Measurements from ENCODE around the gene EIF4G3. TPM values are rescaled to one million over a fixed set of nuclear protein-coding genes. Genes with fewer than 3 reads are reported as not detected.
A peak's percentile ranks its signal among the peaks of the same experiment; 100 is the strongest.

EIF4G3 gene
- total and polyA plus RNA-seq, 2 donors (not counting 1 experiment from before 2014, with no cell fraction given) = 53.5 to 67.0 TPM

DNA sequence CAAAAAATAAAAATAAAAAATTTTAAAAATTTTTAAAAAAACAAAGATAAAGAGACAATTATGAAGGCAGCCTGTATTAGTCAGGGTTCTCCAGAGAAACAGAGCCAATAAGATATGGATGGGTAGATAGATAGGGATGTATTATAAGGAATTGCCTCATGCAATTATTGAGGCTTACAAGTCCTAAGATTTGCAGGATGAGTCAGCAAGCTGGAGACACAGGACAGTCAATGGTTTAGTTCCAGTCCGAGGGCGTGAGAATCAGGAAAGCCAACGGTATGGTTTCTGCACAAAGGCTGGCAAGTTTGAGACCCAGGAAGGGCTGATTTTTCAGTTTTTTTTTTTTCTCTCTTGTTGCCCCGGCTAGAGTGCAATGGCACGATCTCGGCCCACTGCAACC is 24.1 kb upstream of the EIF4G3 start:
- H3K36me3 ChIP-seq (ENCODE audit: control insufficient read depth, insufficient read depth, low read length) = no peaks in the 10 kb centered on the region
- H3K4me3 ChIP-seq (replicated peaks in 1 of 4; ENCODE audit: control extremely low read depth in 1 of 4, insufficient read depth in 1 of 4, low read depth in 3 of 4, low read length in 4 of 4) = no peak overlapping the region
- peak in 1 of 2 donors; percentile 69 for DNase-seq (ENCODE audit: low read depth in 2 of 2)
- no peaks in the 10 kb centered on the region for H3K4me1 ChIP-seq (ENCODE audit: control insufficient read depth, extremely low read depth, insufficient read depth, low read length)
- no peaks in the 10 kb centered on the region for H3K27me3 ChIP-seq (ENCODE audit: control insufficient read depth, insufficient read depth, low read length)
- no peaks in the 10 kb centered on the region for H3K79me2 ChIP-seq (ENCODE audit: control insufficient read depth, insufficient read depth, low read length)
- no peak overlapping the region for H3K4me2 ChIP-seq (ENCODE audit: extremely low read depth, insufficient read depth, low read length)
- no peak overlapping the region for H3K27ac ChIP-seq (ENCODE audit: insufficient read depth, low read length)
- no peaks in the 10 kb centered on the region for H3K9me3 ChIP-seq (ENCODE audit: control insufficient read depth, insufficient read depth, low read depth, low read length)
- H4K20me1 ChIP-seq (ENCODE audit: control insufficient read depth, extremely low read depth, insufficient read depth, low read length) = no peaks in the 10 kb centered on the region
- H2AFZ ChIP-seq (ENCODE audit: low read length) = no peak overlapping the region
- TF ChIP-seq EZH2 (IDR thresholded peaks at IDR 0.05; ENCODE audit: low read length, missing control alignments) (no peak), CTCF (conservative IDR thresholded peaks at IDR 0.05 in 1 of 2, IDR thresholded peaks at IDR 0.05 in 1 of 2; ENCODE audit: low read depth in 1 of 2, low read length in 2 of 2) (no peak)
- H3K9ac ChIP-seq (ENCODE audit: insufficient read depth, low read length) = no peak overlapping the region

DNA sequence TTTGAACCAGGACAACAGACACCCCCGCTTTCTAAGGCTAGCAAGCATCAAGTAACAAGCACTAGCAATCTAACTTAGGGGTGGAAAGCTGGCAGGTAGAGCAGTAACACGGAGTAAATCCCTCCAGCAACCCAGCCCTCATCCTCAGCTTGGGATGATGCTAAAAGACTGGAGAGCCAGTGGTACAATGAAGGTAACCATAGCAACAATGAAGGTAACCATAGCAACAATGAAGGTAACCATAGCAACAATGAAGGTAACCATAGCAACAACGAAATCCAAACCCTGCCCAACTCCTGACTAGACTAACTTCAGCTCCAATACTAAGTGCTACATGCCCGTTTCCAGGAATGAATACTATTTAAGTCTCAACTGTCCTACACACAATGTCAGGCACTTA is 22.2 kb upstream of the EIF4G3 start:
- Histone ChIP-seq H3K27me3 (ENCODE audit: control insufficient read depth, insufficient read depth, low read length) (no peaks in the 10 kb centered on the region), H3K79me2 (ENCODE audit: control insufficient read depth, insufficient read depth, low read length) (no peaks in the 10 kb centered on the region), H3K9ac (ENCODE audit: insufficient read depth, low read length) (no peak overlapping the region), H3K9me3 (ENCODE audit: control insufficient read depth, insufficient read depth, low read depth, low read length) (no peaks in the 10 kb centered on the region), H2AFZ (ENCODE audit: low read length) (no peak overlapping the region), H4K20me1 (ENCODE audit: control insufficient read depth, extremely low read depth, insufficient read depth, low read length) (no peaks in the 10 kb centered on the region), H3K4me2 (ENCODE audit: extremely low read depth, insufficient read depth, low read length) (no peak overlapping the region), H3K36me3 (ENCODE audit: control insufficient read depth, insufficient read depth, low read length) (no peaks in the 10 kb centered on the region), H3K27ac (ENCODE audit: insufficient read depth, low read length) (no peak overlapping the region), H3K4me3 (replicated peaks in 1 of 4; ENCODE audit: control extremely low read depth in 1 of 4, insufficient read depth in 1 of 4, low read depth in 3 of 4, low read length in 4 of 4) (no peak overlapping the region), H3K4me1 (ENCODE audit: control insufficient read depth, extremely low read depth, insufficient read depth, low read length) (peaks cover 3% of the 10 kb centered on the region)
- no peak for DNase-seq (ENCODE audit: low read depth in 2 of 2)
- no peak for TF ChIP-seq CTCF (conservative IDR thresholded peaks at IDR 0.05 in 1 of 2, IDR thresholded peaks at IDR 0.05 in 1 of 2; ENCODE audit: low read depth in 1 of 2, low read length in 2 of 2)
- no peak for TF ChIP-seq EZH2 (IDR thresholded peaks at IDR 0.05; ENCODE audit: low read length, missing control alignments)

- Histone ChIP-seq H3K27ac (ENCODE audit: insufficient read depth, low read length) (no peak overlapping the region), H4K20me1 (ENCODE audit: control insufficient read depth, extremely low read depth, insufficient read depth, low read length) (no peaks in the 10 kb centered on the region), H3K4me3 (replicated peaks in 1 of 4; ENCODE audit: control extremely low read depth in 1 of 4, insufficient read depth in 1 of 4, low read depth in 3 of 4, low read length in 4 of 4) (no peak overlapping the region), H3K36me3 (ENCODE audit: control insufficient read depth, insufficient read depth, low read length) (no peaks in the 10 kb centered on the region), H3K4me1 (ENCODE audit: control insufficient read depth, extremely low read depth, insufficient read depth, low read length) (peaks cover 3% of the 10 kb centered on the region), H3K9ac (ENCODE audit: insufficient read depth, low read length) (no peak overlapping the region), H2AFZ (ENCODE audit: low read length) (no peak overlapping the region), H3K9me3 (ENCODE audit: control insufficient read depth, insufficient read depth, low read depth, low read length) (no peaks in the 10 kb centered on the region), H3K27me3 (ENCODE audit: control insufficient read depth, insufficient read depth, low read length) (no peaks in the 10 kb centered on the region), H3K4me2 (ENCODE audit: extremely low read depth, insufficient read depth, low read length) (no peak overlapping the region), H3K79me2 (ENCODE audit: control insufficient read depth, insufficient read depth, low read length) (no peaks in the 10 kb centered on the region)
- no peak for TF ChIP-seq CTCF (conservative IDR thresholded peaks at IDR 0.05 in 1 of 2, IDR thresholded peaks at IDR 0.05 in 1 of 2; ENCODE audit: low read depth in 1 of 2, low read length in 2 of 2)
- TF ChIP-seq EZH2 (IDR thresholded peaks at IDR 0.05; ENCODE audit: low read length, missing control alignments) = no peak
- DNase-seq (ENCODE audit: low read depth in 2 of 2) = no peak
These were observed 16.2 kb upstream of the EIF4G3 start for GRCh38 chr1:21192871-21193270.
